ENCODE data around the gene COL6A3. TPM values are rescaled to one million over a fixed set of nuclear protein-coding genes. Genes with fewer than 3 reads are reported as not detected.

COL6A3 gene
- total and polyA plus RNA-seq, 4 experiments from 2014 or later: 0.56 to 2.1 (median 1.5) TPM; not detected in 1

DNA sequence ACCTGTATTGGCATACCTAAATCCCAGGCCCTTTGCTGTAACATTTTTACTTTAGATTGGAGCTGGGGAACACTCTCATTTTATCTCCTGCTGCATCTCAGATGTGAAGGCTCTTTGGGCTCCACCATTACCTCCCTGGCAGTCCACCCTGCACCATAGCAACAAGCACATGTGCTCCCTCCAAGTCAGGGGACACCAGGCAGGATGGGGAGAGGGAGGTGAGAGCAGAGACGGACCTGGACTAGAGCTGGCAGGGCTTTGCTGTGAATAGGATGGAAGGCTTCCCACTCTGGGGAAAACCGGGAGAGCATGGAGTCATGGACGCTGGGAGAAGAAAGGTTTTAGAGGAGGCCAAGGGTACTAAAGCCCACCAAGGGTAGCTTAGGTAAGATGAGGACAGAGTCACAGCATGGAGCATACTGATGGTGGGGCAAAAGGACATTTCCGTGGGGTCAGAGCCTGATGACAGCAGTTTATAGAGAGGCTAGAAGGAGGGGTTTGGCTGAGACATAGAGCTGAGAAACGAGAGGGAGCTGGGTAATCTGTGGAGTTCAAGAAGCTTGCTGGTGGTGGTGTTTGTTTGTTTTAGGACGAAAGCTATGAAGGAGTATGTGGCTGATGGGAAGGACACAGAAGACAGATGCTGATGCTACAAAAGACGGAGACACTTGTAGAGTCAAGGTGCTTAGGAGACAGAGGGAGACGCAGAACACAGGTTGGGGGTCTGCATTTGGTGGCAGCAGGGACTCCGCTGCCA, 134.8 kb downstream of the COL6A3 start:
- no peaks in the 10 kb centered on the region for H3K4me1 ChIP-seq (ENCODE audit: insufficient read depth, low read length)
- POLR2A ChIA-PET (ENCODE audit: partially characterized antibody): no interaction called here
- H3K27me3 ChIP-seq (ENCODE audit: insufficient read depth, low read length): no peaks in the 10 kb centered on the region
- Mint-ChIP-seq H3K27me3 (peaks cover 12 to 18% of the 10 kb centered on the region in 2 donors), H3K27ac (peak overlapping the region in 1 of 7 donors; percentile 26), H3K36me3 (no peaks in the 10 kb centered on the region), H3K4me3 (no peak overlapping the region), H3K4me1 (no peaks in the 10 kb centered on the region), H3K9me3 (no peaks in the 10 kb centered on the region)
- H3K36me3 ChIP-seq (ENCODE audit: insufficient read depth, low read length): no peaks in the 10 kb centered on the region
- no peak overlapping the region for H3K27ac ChIP-seq (ENCODE audit: low read depth, low read length)
- CTCF ChIA-PET (ENCODE audit: partially characterized antibody): no interaction called here
- intact Hi-C loops (cut with micrococcal nuclease): no loop called here
- no peak overlapping the region for H3K4me3 ChIP-seq (ENCODE audit: low read length in 2 of 2)
- no peak for DNase-seq
- H3K9me3 ChIP-seq (ENCODE audit: control insufficient read depth in 1 of 2, low read length in 2 of 2): no peaks in the 10 kb centered on the region

DNA sequence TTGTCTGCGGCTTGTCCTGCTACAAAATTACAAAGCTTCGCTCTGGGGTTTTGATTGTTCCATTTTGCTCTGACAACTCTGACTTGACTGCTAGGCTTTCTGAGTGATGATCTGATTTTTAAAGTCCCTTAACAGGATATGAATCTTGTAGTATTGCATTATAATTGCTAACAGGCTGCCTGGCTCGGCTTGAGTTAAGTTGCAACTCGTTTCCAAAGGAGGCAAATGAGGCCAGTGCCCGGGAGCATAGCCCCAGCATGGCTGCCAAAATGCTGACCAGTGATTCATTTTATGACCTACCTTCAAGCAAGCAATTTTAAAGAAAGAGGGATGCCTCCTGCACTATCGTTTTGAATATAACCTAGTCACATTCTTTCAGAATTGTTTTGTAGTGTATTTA, 135.4 kb downstream of the COL6A3 start:
- H3K4me3 ChIP-seq (ENCODE audit: low read length in 2 of 2): no peak overlapping the region
- POLR2A ChIA-PET (ENCODE audit: partially characterized antibody): no interaction called here
- H3K4me1 Mint-ChIP-seq: no peaks in the 10 kb centered on the region
- H3K27me3 Mint-ChIP-seq: peaks cover 12 to 18% of the 10 kb centered on the region in 2 donors
- no peaks in the 10 kb centered on the region for H3K36me3 ChIP-seq (ENCODE audit: insufficient read depth, low read length)
- H3K9me3 ChIP-seq (ENCODE audit: control insufficient read depth in 1 of 2, low read length in 2 of 2): no peaks in the 10 kb centered on the region
- CTCF ChIA-PET (ENCODE audit: partially characterized antibody): no interaction called here
- H3K36me3 Mint-ChIP-seq: no peaks in the 10 kb centered on the region
- no peaks in the 10 kb centered on the region for H3K4me1 ChIP-seq (ENCODE audit: insufficient read depth, low read length)
- no peak overlapping the region for H3K4me3 Mint-ChIP-seq
- no peaks in the 10 kb centered on the region for H3K27me3 ChIP-seq (ENCODE audit: insufficient read depth, low read length)
- DNase-seq: no peak
- intact Hi-C loops (cut with micrococcal nuclease): no loop called here
- H3K27ac ChIP-seq (ENCODE audit: low read depth, low read length): no peak overlapping the region
- no peaks in the 10 kb centered on the region for H3K9me3 Mint-ChIP-seq
- H3K27ac Mint-ChIP-seq: no peak overlapping the region

DNA sequence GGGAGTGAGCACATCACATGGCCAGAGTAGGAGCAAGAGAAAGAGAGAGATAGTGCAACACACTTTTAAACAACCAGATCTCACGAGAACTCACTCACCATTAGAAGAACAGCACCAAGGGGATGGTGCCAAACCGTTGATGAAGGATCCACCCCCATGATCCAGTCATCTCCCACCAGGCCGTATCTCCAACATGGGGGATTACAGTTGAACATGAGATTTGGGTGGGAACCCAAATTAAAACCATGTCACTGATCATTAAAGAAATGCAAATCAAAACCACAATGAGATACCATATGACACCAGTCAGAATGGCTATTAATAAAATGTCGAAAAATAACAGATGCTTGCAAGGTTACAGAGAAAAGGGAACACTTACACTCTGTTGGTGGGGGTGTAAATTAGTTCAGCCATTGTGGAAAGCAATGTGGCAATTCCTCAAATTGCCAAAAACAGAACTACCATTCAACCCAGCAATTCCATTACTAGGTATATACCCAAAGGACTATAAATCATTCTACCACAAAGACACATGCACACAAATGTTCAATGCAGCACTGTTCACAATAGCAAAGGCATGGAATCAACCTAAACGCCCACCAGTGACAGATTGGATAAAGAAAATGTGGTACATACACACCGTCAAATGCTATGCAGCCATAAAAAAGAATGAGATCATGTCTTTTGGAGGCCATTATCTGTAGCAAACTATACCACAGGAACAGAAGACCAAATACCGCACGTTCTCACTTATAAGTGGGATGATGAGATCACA, 137.1 kb downstream of the COL6A3 start:
- ChIA-PET POLR2A (ENCODE audit: partially characterized antibody) (no interaction called here), CTCF (ENCODE audit: partially characterized antibody) (no interaction called here)
- H3K4me3 Mint-ChIP-seq: no peak overlapping the region
- Histone ChIP-seq H3K4me1 (ENCODE audit: insufficient read depth, low read length) (no peaks in the 10 kb centered on the region), H3K4me3 (ENCODE audit: low read length in 2 of 2) (no peak overlapping the region), H3K27ac (ENCODE audit: low read depth, low read length) (no peak overlapping the region), H3K36me3 (ENCODE audit: insufficient read depth, low read length) (no peaks in the 10 kb centered on the region), H3K27me3 (ENCODE audit: insufficient read depth, low read length) (no peaks in the 10 kb centered on the region), H3K9me3 (ENCODE audit: control insufficient read depth in 1 of 2, low read length in 2 of 2) (no peaks in the 10 kb centered on the region)
- peaks cover 13 to 14% of the 10 kb centered on the region in 2 donors for H3K27me3 Mint-ChIP-seq
- no peaks in the 10 kb centered on the region for H3K36me3 Mint-ChIP-seq
- no peaks in the 10 kb centered on the region for H3K4me1 Mint-ChIP-seq
- intact Hi-C loops (cut with micrococcal nuclease): no loop called here
- no peak overlapping the region for H3K27ac Mint-ChIP-seq
- DNase-seq: no peak
- no peaks in the 10 kb centered on the region for H3K9me3 Mint-ChIP-seq

Other genes starting within 250 kb of the COL6A3 start
- not detected for gene MLPH, start 73.1 kb upstream of the COL6A3 start, total RNA-seq
- not detected for gene MLPH, start 73.1 kb upstream of the COL6A3 start, polyA plus RNA-seq
- not detected for gene PRLH, start 152.4 kb upstream of the COL6A3 start, total RNA-seq
- gene PRLH, start 152.4 kb upstream of the COL6A3 start, polyA plus RNA-seq: not detected
- not detected for gene RAB17, start 176.6 kb upstream of the COL6A3 start, total RNA-seq
- not detected for gene RAB17, start 176.6 kb upstream of the COL6A3 start, polyA plus RNA-seq
- 100 to 1,000 TPM; 114 to 119 TPM for gene LRRFIP1, start 213.4 kb upstream of the COL6A3 start, total RNA-seq
- gene LRRFIP1, start 213.4 kb upstream of the COL6A3 start, polyA plus RNA-seq: 100 to 1,000 TPM in 1 of 2 donors, 10 to 100 TPM in 1; 88.0 to 198 TPM